Measurements from ENCODE around the gene SEC62.

GRCh38 chr3:170046269-170047132 lies 79.9 kb downstream of the SEC62 start:
- no peak for TF ChIP-seq CTCF (IDR thresholded peaks at IDR 0.05)
- TF ChIP-seq POLR2A (IDR thresholded peaks at IDR 0.05): no peak
